LNCAP (cell line): ENCODE measurements around the gene VSTM2L.

ENCODE experiments used
- CTCF ChIP-seq: fragments of 450-650 bp; IDR thresholded peaks from 2 replicates; pipeline ENCODE4 v1.5.1; 2017; ENCODE audit warnings: mild to moderate bottlenecking

Gene VSTM2L

GRCh38 chr20:37961066-37961465 is 58.1 kb downstream of the VSTM2L start:
- no peak for TF ChIP-seq CTCF

- no peak for TF ChIP-seq CTCF
Observed at GRCh38 chr20:37968841-37969401, 66.0 kb downstream of the VSTM2L start.

- TF ChIP-seq CTCF, result no peak
Observed at GRCh38 chr20:37969949-37970855, 67.3 kb downstream of the VSTM2L start.

- TF ChIP-seq CTCF, result no peak
Observed at GRCh38 chr20:37970856-37971245, 67.9 kb downstream of the VSTM2L start.

- no peak for TF ChIP-seq CTCF
Observed at GRCh38 chr20:37971561-37972127, 68.7 kb downstream of the VSTM2L start.

GRCh38 chr20:37972256-37973058 is 69.5 kb downstream of the VSTM2L start:
- TF ChIP-seq CTCF, result no peak

- no peak for TF ChIP-seq CTCF
Observed at GRCh38 chr20:37973059-37973910, 70.4 kb downstream of the VSTM2L start.
